GM19351 (cell line): Measurements from ENCODE around the gene RABGAP1L.

Experiments used
- ATAC-seq: cut with Tn5 transposase; IDR thresholded peaks from one replicate; pipeline ENCODE4 v1.9.1; 2021; ENCODE audit warnings: mild to moderate bottlenecking, moderate library complexity; ENCODE audit not compliant: unreplicated experiment

Gene RABGAP1L

DNA sequence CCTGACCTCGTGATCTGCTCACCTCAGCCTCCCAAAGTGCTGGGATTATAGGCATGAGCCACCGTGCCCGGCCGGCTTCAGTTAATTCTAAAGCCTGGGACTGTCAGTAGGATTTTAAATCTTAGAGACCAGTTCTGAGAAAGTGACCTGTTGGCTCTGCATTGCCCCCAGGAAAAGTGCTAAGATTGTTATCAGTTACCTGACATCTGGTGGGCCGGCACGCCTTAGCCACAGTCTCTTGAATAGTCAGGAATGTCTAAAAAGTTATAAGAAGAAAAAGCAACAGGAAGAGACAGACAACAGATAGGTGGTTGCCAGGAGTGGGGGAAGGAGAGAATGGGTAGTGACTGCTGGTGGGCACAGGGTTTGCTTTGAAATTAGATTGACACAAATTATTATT, 35.1 kb downstream of the RABGAP1L start:
- no peak for ATAC-seq

DNA sequence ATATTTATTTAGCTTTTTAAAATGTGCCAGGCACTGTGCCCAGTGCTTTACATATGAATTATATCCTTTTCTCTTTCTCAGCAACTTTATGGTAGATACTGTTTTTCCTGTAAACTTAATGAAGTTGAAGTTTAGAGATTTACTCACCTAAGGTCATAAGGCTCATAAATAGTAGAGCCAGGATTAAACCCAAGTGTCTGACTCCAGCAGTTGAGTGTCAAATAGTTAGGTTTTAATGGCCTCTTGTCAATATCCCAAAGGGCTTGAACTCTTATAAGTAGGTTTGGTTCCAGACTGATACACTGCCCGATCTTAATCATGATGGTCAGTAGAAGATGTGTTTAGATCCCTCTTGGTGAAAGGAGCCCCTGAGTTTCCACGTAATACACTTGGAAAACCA, 37.8 kb downstream of the RABGAP1L start:
- ATAC-seq, result no peak

DNA sequence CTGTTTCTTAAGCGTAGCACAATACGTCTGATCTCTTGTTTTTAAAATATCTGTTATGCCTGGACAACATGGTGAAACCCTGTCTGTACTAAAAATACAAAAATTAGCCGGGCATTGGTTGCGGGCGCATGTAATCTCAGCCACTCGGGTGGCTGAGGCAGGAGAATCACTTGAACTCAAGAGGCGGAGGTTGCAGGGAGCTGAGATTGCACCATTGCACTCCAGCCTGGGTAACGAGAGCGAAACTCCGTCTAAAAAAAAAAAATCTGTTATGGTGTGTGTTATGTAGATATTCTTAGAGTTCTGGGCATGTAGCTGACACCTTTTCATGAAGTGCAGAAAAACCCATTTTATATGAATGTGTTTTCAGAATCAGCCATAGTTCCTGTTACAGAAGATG, 38.2 kb downstream of the RABGAP1L start:
- ATAC-seq, result no peak

GRCh38 chr1:174198202-174198601, 38.9 kb downstream of the RABGAP1L start:
- ATAC-seq, result no peak

DNA sequence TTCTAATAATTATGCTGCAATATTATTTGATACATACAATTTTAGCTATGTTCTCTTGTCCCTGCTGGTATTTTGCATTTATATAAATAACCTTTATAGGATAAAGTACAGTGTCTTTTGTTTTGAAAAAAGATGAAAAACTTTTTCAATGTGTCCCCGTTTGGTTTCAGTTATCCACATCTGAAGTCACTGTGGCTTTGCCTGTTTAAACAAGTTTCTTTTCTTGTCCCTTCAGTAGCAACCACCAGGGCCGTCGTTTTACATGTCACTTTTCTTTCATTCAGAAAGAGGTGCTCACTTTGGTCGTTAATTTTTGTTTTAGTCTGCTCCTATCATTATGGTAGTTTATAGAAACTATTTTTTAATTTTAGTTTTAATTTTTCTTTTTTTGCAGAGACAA, 41.4 kb downstream of the RABGAP1L start:
- ATAC-seq, result no peak

GRCh38 chr1:174204697-174205308, 45.5 kb downstream of the RABGAP1L start:
- ATAC-seq, result peak; percentile 66

- ATAC-seq, result no peak
Observed at GRCh38 chr1:174206148-174206836, 47.0 kb downstream of the RABGAP1L start.

DNA sequence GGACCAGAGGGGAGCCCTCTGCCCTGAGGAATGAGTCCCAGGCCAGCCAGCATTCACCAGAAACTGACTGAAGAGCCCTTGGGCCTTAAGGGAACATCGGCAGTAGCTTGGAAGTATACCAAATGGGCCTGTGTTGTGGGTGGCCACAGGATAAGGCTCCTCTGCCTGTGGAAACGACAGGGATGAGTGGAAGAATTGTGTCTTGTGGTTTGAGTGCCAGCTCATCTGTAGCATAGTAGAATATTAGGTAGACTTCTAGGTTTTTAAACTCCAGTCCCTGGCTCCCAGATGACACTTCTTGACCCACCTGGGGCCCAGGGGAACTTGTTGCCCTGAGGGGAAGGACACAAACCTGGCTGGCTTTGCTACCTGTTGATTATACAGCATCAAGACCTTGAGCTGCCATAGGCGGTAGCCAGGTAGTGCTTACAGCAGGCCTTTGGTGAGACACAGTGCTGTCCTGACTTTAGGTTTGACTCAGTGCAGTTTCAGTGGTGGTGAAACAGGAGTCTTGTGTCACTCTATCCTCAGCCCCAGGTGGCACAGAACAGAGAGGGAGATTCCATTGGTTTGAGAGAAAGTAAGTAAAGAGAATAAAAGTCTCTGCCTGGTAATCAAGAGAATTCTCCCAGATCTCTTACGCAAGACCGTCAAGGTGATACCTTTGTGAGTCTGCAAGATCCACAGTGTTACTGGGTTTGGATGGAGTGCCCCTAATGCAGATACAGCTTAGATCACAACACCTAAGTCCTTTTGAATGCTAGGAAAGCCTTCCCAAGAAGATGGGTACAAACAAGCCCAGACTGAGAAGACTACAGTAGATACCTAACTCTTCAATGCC, 50.2 kb downstream of the RABGAP1L start:
- ATAC-seq, result peak; percentile 83

DNA sequence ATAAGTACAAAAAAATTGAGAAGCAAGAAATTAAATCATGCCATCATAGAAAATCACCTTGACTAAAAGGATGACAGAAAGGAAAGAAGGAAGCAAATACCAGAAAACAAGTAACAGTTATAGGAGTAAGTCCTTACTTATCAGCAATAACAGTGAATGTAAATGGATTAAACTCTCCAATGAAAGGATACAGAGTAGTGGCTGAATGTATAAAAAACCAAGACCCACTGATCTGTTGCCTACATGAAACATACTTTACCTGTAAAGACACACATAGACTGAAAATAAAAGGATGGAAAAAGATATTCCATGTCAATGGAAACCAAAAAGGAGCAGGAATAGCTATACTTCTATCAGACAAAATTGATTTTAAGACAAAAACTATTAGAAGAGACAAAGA, 52.2 kb downstream of the RABGAP1L start:
- no peak for ATAC-seq

DNA sequence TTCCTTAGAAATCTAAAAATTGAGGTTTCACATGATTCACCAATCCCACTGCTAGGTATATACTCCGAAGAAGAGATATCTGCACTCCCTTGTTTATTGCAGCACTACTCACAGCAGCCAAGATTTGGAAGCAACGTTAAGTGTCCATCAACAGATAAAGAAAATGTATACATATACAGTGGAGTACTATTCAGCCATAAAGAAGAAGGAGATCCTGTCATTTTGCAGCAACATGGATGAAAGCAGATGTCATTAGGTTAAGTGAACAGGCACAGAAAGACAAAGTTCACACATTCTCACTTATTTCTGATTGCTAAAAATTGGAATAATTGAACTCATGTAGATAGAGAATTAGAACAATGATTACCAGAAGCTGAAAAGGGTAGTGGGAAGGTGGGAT, 56.4 kb downstream of the RABGAP1L start:
- no peak for ATAC-seq

DNA sequence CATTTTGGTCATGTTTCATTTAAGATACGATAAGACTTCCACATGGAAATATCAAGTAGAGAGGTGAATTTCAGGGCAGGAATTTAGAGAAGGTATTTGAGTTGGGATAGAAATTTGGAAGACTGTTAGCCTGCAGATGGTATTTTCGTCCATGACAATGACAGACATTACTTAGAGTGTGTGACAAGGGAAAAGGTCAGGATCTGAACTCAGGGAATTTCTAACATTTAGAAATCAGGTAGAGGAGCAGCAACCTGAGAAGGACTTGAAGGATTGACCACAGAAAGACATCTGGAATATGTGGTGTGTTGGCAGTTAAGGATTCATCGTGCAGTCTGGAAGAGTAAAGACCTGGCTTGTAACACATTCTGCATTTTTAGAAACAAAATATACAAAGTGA, 57.9 kb downstream of the RABGAP1L start:
- no peak for ATAC-seq

- peak; percentile 56 for ATAC-seq
Observed at GRCh38 chr1:174217787-174218574, 58.7 kb downstream of the RABGAP1L start.

GRCh38 chr1:174218983-174219382, 59.7 kb downstream of the RABGAP1L start:
- no peak for ATAC-seq

- ATAC-seq, result no peak
Observed at GRCh38 chr1:174219606-174220370, 60.5 kb downstream of the RABGAP1L start.

DNA sequence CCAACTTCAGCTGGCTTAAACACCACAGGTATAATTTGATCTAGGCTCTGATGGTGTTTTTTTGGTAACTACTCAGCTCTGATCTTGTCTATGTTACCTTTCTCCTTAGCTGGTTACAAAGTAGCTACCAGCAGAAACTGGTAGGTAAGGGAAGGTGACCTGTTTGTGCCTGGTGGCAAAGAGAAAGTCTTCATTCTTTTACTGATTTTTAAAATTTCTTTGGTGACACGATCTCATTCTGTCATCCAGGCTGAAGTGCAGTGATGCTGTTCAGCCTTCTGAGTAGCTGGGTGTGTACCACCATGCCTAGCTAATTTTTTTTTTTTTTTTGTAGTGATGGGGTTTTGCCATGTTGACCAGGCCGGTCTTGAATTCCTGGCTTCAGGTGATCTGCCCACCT, 62.4 kb downstream of the RABGAP1L start:
- no peak for ATAC-seq

DNA sequence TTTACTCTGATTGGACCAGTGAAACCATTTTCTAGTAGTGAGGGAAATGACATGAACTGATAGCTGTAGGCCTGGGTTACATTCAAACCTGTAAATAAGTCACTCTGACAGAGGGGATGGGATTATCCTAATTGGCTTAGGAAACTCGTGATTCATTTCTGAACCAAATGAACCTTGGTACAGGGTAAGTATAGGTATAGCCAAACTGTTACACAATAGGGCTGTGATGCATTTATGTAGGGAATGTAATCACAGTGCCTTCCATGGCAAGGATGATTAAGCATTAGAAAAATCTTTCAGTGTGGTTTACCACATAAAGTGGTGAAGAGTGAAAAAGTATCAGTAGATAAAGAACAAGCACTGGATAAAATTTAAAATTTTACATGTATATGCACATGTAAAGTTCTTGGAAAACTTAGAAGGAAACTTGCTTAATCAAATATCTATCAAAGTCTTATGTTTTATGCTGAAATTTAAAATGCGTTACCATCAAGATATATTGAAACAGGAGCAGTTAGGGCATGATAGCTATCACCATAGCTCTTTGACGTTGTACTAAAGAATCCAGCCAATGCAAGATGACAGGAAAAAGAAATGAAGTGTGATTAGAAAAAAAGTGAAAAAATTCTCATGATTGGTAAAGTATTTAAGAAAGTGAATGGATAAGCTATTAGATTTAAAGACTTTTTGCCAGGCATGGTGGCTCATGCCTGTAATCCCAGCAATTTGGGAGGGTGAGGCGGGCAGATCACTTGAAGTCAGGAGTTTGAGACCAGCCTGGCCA, 63.0 kb downstream of the RABGAP1L start:
- no peak for ATAC-seq

- no peak for ATAC-seq
Observed at GRCh38 chr1:174224641-174225040, 65.3 kb downstream of the RABGAP1L start.

GRCh38 chr1:174225499-174226204, 66.3 kb downstream of the RABGAP1L start:
- peak; percentile 61 for ATAC-seq

GRCh38 chr1:174230399-174230798, 71.1 kb downstream of the RABGAP1L start:
- ATAC-seq, result no peak
